HEK293 (cell line): ENCODE measurements around the gene CPXM2.

Experiments
- CTCF ChIA-PET: fragments of 350-600 bp; formaldehyde crosslinking; extraction: SDS; loops from one replicate; lab custom pipeline; 2021; ENCODE audit warnings: antibody characterized with exemption; lab: Yijun Ruan, JAX
- POLR2A ChIA-PET: fragments of 300-600 bp; formaldehyde crosslinking; extraction: SDS; loops from one replicate; lab custom pipeline; 2020; ENCODE audit warnings: antibody characterized with exemption, inconsistent platforms; lab: Yijun Ruan, JAX
- H3K27ac ChIP-seq: fragments of 200-500 bp; sonication (Bioruptor generic); 2 replicates; pipeline ENCODE4 v1.5.1; 2014; ENCODE audit warnings: low read depth, low read length, control low read depth, inconsistent platforms; ENCODE audit errors: extremely low read depth
- H3K36me3 ChIP-seq, 2 experiments: fragments of 200-500 bp in 1 of 2; sonication (Bioruptor generic) in 1 of 2; 1 replicate in 1 of 2; 2 replicates in 1 of 2; pipeline ENCODE4 v1.5.1; 2014 to 2017; ENCODE audit warnings: inconsistent platforms in 2 of 2, low read length in 2 of 2; ENCODE audit not compliant: control insufficient read depth in 2 of 2, insufficient read depth in 1 of 2
- H3K4me1 ChIP-seq: fragments of 200-500 bp; sonication (Bioruptor generic); 2 replicates; pipeline ENCODE4 v1.5.1; 2014; ENCODE audit warnings: mild to moderate bottlenecking, low read length, inconsistent platforms; ENCODE audit not compliant: control insufficient read depth, insufficient read depth
- H3K4me3 ChIP-seq: 2 replicates; pipeline ENCODE4 v1.5.1; 2011; ENCODE audit warnings: low read depth, mild to moderate bottlenecking, control low read depth, low read length, moderate library complexity
- H3K9me3 ChIP-seq: fragments of 200-500 bp; sonication (Bioruptor generic); 2 replicates; pipeline ENCODE4 v1.5.1; 2014; ENCODE audit warnings: low read depth, low read length, inconsistent platforms; ENCODE audit not compliant: control insufficient read depth, insufficient read depth
- BCL11A ChIP-seq: fragments of 450-650 bp; formaldehyde crosslinking; IDR thresholded peaks from 2 replicates; pipeline ENCODE4 v1.5.1; 2016; ENCODE audit warnings: low read depth, missing biosample characterization, missing genetic modification characterization
- ELK4 ChIP-seq: IDR thresholded peaks from 2 replicates; pipeline ENCODE4 v1.6.1; 2011; ENCODE audit warnings: mild to moderate bottlenecking, low read depth, low read length, borderline replicate concordance
- KLF10 ChIP-seq: fragments of 450-650 bp; IDR thresholded peaks from 2 replicates; pipeline ENCODE4 v1.5.1; 2018; ENCODE audit warnings: missing biosample characterization, mild to moderate bottlenecking, missing genetic modification characterization
- OSR2 ChIP-seq: fragments of 450-650 bp; formaldehyde crosslinking; IDR thresholded peaks from 2 replicates; pipeline ENCODE4 v1.5.1; 2016; ENCODE audit warnings: missing biosample characterization, missing genetic modification characterization
- PRDM10 ChIP-seq: fragments of 450-650 bp; formaldehyde crosslinking; IDR thresholded peaks from 2 replicates; pipeline ENCODE4 v1.5.1; 2016; ENCODE audit warnings: missing biosample characterization, missing genetic modification characterization
- REPIN1 ChIP-seq: fragments of 450-650 bp; formaldehyde crosslinking; IDR thresholded peaks from 2 replicates; pipeline ENCODE4 v1.5.1; 2017; ENCODE audit warnings: missing biosample characterization, missing genetic modification characterization, low read depth
- SCRT2 ChIP-seq: fragments of 450-650 bp; formaldehyde crosslinking; IDR thresholded peaks from 2 replicates; pipeline ENCODE4 v1.5.1; 2016; ENCODE audit warnings: missing biosample characterization, missing genetic modification characterization
- WT1 ChIP-seq: fragments of 450-650 bp; formaldehyde crosslinking; IDR thresholded peaks from 2 replicates; pipeline ENCODE4 v1.5.1; 2016; ENCODE audit warnings: missing biosample characterization, missing genetic modification characterization
- ZNF10 ChIP-seq: fragments of 450-650 bp; formaldehyde crosslinking; IDR thresholded peaks from 2 replicates; pipeline ENCODE4 v1.5.1; 2017; ENCODE audit warnings: missing biosample characterization, missing genetic modification characterization
- ZNF138 ChIP-seq: fragments of 450-650 bp; formaldehyde crosslinking; IDR thresholded peaks from 2 replicates; pipeline ENCODE4 v1.5.1; 2016; ENCODE audit warnings: missing biosample characterization, missing genetic modification characterization, borderline replicate concordance
- ZNF148 ChIP-seq: fragments of 450-650 bp; formaldehyde crosslinking; IDR thresholded peaks from 2 replicates; pipeline ENCODE4 v1.5.0; 2017; ENCODE audit warnings: missing biosample characterization, missing genetic modification characterization, borderline replicate concordance
- ZNF202 ChIP-seq: fragments of 450-650 bp; formaldehyde crosslinking; IDR thresholded peaks from 2 replicates; pipeline ENCODE4 v1.5.1; 2016; ENCODE audit warnings: missing biosample characterization, missing genetic modification characterization, borderline replicate concordance
- ZNF37A ChIP-seq: fragments of 450-650 bp; IDR thresholded peaks from 2 replicates; pipeline ENCODE4 v1.5.1; 2018; ENCODE audit warnings: missing biosample characterization, missing genetic modification characterization
- ZNF391 ChIP-seq: fragments of 450-650 bp; formaldehyde crosslinking; IDR thresholded peaks from 2 replicates; pipeline ENCODE4 v1.5.1; 2016; ENCODE audit warnings: low read depth, missing biosample characterization, missing genetic modification characterization, borderline replicate concordance
- ZNF394 ChIP-seq: fragments of 450-650 bp; formaldehyde crosslinking; IDR thresholded peaks from 2 replicates; pipeline ENCODE4 v1.5.1; 2016; ENCODE audit warnings: missing biosample characterization, missing genetic modification characterization, mild to moderate bottlenecking, moderate library complexity, borderline replicate concordance
- ZNF433 ChIP-seq: fragments of 450-650 bp; formaldehyde crosslinking; IDR thresholded peaks from 2 replicates; pipeline ENCODE4 v1.5.1; 2016; ENCODE audit warnings: missing biosample characterization, missing genetic modification characterization, low read depth
- ZNF48 ChIP-seq: fragments of 450-650 bp; formaldehyde crosslinking; IDR thresholded peaks from 2 replicates; pipeline ENCODE4 v1.5.1; 2016; ENCODE audit warnings: missing biosample characterization, missing genetic modification characterization
- ZNF501 ChIP-seq: fragments of 450-650 bp; formaldehyde crosslinking; IDR thresholded peaks from 2 replicates; pipeline ENCODE4 v1.5.1; 2016; ENCODE audit warnings: missing biosample characterization, missing genetic modification characterization
- ZNF510 ChIP-seq: fragments of 450-650 bp; formaldehyde crosslinking; IDR thresholded peaks from 2 replicates; pipeline ENCODE4 v1.5.1; 2018; ENCODE audit warnings: mild to moderate bottlenecking, missing genetic modification characterization, missing biosample characterization; ENCODE audit not compliant: insufficient replicate concordance
- ZSCAN23 ChIP-seq: fragments of 450-650 bp; formaldehyde crosslinking; IDR thresholded peaks from 2 replicates; pipeline ENCODE4 v1.5.1; 2016; ENCODE audit warnings: missing biosample characterization, missing genetic modification characterization
- ZSCAN4 ChIP-seq: fragments of 450-650 bp; formaldehyde crosslinking; IDR thresholded peaks from 2 replicates; pipeline ENCODE4 v1.5.1; 2017; ENCODE audit warnings: missing biosample characterization, missing genetic modification characterization

The CPXM2 gene

GRCh38 chr10:123885406-123886170 is 6.0 kb downstream of the CPXM2 start:
- H3K9me3 ChIP-seq = no peaks in the 10 kb centered on the region
- TF ChIP-seq BCL11A (tag by site-specific recombination) = no peak
- TF ChIP-seq REPIN1 (tag by site-specific recombination) = no peak
- no peak for TF ChIP-seq ZNF510
- no peak for TF ChIP-seq ELK4
- TF ChIP-seq ZNF138 = no peak
- no peak for TF ChIP-seq ZNF394 (tag by site-specific recombination)
- TF ChIP-seq PRDM10 = no peak
- no peak for TF ChIP-seq SCRT2 (tag by site-specific recombination)
- TF ChIP-seq ZNF148 = no peak
- no peak for TF ChIP-seq ZSCAN23 (tag by site-specific recombination)
- H3K4me1 ChIP-seq = no peaks in the 10 kb centered on the region
- POLR2A ChIA-PET = no interaction called here
- no peaks in the 10 kb centered on the region for H3K36me3 ChIP-seq
- H3K27ac ChIP-seq = no peak overlapping the region
- no peak overlapping the region for H3K4me3 ChIP-seq
- CTCF ChIA-PET = no interaction called here

GRCh38 chr10:123884907-123885381 is 6.7 kb downstream of the CPXM2 start:
- ChIA-PET CTCF (no interaction called here), POLR2A (no interaction called here)
- H3K36me3 ChIP-seq = no peaks in the 10 kb centered on the region
- H3K27ac ChIP-seq = no peak overlapping the region
- TF ChIP-seq ZNF391 (no peak), ZNF433 (tag by site-specific recombination) (no peak), ZSCAN4 (tag by site-specific recombination) (no peak), ZNF48 (tag by site-specific recombination) (no peak), ZNF10 (tag by site-specific recombination) (no peak), OSR2 (no peak), ZNF501 (no peak), KLF10 (tag by site-specific recombination) (no peak), ZNF37A (no peak), WT1 (no peak), ZNF202 (tag by site-specific recombination) (no peak)
- no peaks in the 10 kb centered on the region for H3K4me1 ChIP-seq
- H3K9me3 ChIP-seq = no peaks in the 10 kb centered on the region
- no peak overlapping the region for H3K4me3 ChIP-seq
